Endothelial cell of umbilical vein (primary cell): ENCODE measurements around the gene MAPK6. TPM values are rescaled to one million over a fixed set of nuclear protein-coding genes. Genes with fewer than 3 reads are reported as not detected.

ENCODE experiments used
- BruUV-seq: library from RNA; stranded (reverse); fragments of 400-500 nt; replicated peaks from 2 replicates; lab custom pipeline; 2021; lab: Mats Ljungman, UMichigan
- CTCF ChIA-PET: fragments of 300-600, 350-600 bp; sonication (Branson Sonifier 250); formaldehyde crosslinking; loops from one replicate; lab custom pipeline; 2021; ENCODE audit warnings: antibody characterized with exemption, inconsistent platforms; lab: Charles Lee
- POLR2A ChIA-PET: fragments of 300-600, 350-600 bp; sonication (Branson Sonifier 250); formaldehyde crosslinking; loops from one replicate; lab custom pipeline; 2021; ENCODE audit warnings: antibody characterized with exemption, inconsistent platforms; lab: Charles Lee
- DNase-seq: peaks from one replicate; pipeline ENCODE4 v3.0.0-alpha.2; 2011; ENCODE audit warnings: low read depth, low spot score
- FAIRE-seq: peaks from 2 replicates; lab custom pipeline; 2011; peaks lifted over from hg19 to GRCh38; lab: Jason Lieb, UNC
- H2AFZ ChIP-seq: 2 replicates; pipeline ENCODE4 v1.6.0; 2012; ENCODE audit warnings: low read depth, low read length, control low read depth, inconsistent platforms
- H3K27ac ChIP-seq: 2 replicates; pipeline ENCODE4 v1.5.1; 2011; ENCODE audit warnings: low read depth, mild to moderate bottlenecking, control low read depth, low read length, moderate library complexity; ENCODE audit not compliant: insufficient read depth
- H3K27me3 ChIP-seq, 2 experiments: 2 replicates each; pipeline versions ENCODE4 v1.6.0 to v1.6.1; 2011; ENCODE audit warnings: low read length in 2 of 2, mixed read lengths in 1 of 2; ENCODE audit not compliant: control insufficient read depth in 2 of 2, insufficient read depth in 2 of 2
- H3K36me3 ChIP-seq, 2 experiments: 2 replicates in 1 of 2; 3 replicates in 1 of 2; pipeline ENCODE4 v1.5.1; 2011; ENCODE audit warnings: low read length in 2 of 2, mild to moderate bottlenecking in 1 of 2, moderate library complexity in 1 of 2; ENCODE audit not compliant: control insufficient read depth in 2 of 2, insufficient read depth in 2 of 2; ENCODE audit errors: extremely low read depth in 1 of 2
- H3K4me1 ChIP-seq: 3 replicates; pipeline ENCODE4 v1.5.1; 2011; ENCODE audit warnings: mild to moderate bottlenecking, low read length; ENCODE audit not compliant: control insufficient read depth, insufficient read depth; ENCODE audit errors: extremely low read depth
- H3K4me2 ChIP-seq: 2 replicates; pipeline ENCODE4 v1.6.1; 2011; ENCODE audit warnings: low read length, control low read depth, mixed read lengths; ENCODE audit not compliant: insufficient read depth
- H3K4me3 ChIP-seq, 3 experiments: fragments of 200-600 bp in 1 of 3; sonication (generic), shearing (Covaris generic) in 1 of 3; replicated peaks in 1 of 3; 2 replicates each; pipeline ENCODE4 v1.5.1; 2011 to 2016; ENCODE audit warnings: control low read depth in 3 of 3, low read length in 3 of 3, mild to moderate bottlenecking in 2 of 3, inconsistent platforms in 1 of 3, low read depth in 1 of 3, moderate library complexity in 1 of 3; ENCODE audit not compliant: insufficient read depth in 1 of 3
- H3K79me2 ChIP-seq: 2 replicates; pipeline ENCODE4 v1.6.0; 2012; ENCODE audit warnings: low read length, inconsistent platforms; ENCODE audit not compliant: control insufficient read depth, insufficient read depth
- H3K9ac ChIP-seq: replicated peaks from 2 replicates; pipeline ENCODE3; 2011; ENCODE audit warnings: low read length, control low read depth; ENCODE audit not compliant: insufficient read depth; ENCODE audit errors: extremely low read depth
- H3K9me1 ChIP-seq: replicated peaks from 3 replicates; pipeline ENCODE4 v1.6.0; 2011; ENCODE audit warnings: mild to moderate bottlenecking, low read length; ENCODE audit not compliant: control insufficient read depth, insufficient read depth; ENCODE audit errors: extremely low read depth
- H3K9me3 ChIP-seq: replicated peaks from 2 replicates; pipeline ENCODE4 v1.5.1; 2012; ENCODE audit warnings: low read length, inconsistent platforms; ENCODE audit not compliant: control insufficient read depth, insufficient read depth
- H4K20me1 ChIP-seq: replicated peaks from 2 replicates; pipeline ENCODE3; 2011; ENCODE audit warnings: mild to moderate bottlenecking, low read length; ENCODE audit not compliant: control insufficient read depth, insufficient read depth; ENCODE audit errors: extremely low read depth
- EZH2 ChIP-seq: IDR thresholded peaks from 2 replicates; pipeline ENCODE4 v1.6.1; 2012; ENCODE audit warnings: borderline replicate concordance, low read depth, mild to moderate bottlenecking, moderate library complexity, low read length, inconsistent platforms; ENCODE audit not compliant: severe bottlenecking
- FOS ChIP-seq: IDR thresholded peaks from 2 replicates; pipeline ENCODE4 v1.6.1; 2011; ENCODE audit warnings: mild to moderate bottlenecking, low read length, moderate library complexity, borderline replicate concordance; ENCODE audit not compliant: insufficient read depth
- GATA2 ChIP-seq: IDR thresholded peaks from 2 replicates; pipeline ENCODE4 v1.7.0; 2011; ENCODE audit warnings: low read depth, mild to moderate bottlenecking, moderate library complexity, mixed read lengths, low read length; ENCODE audit not compliant: insufficient read length, insufficient read depth
- JUN ChIP-seq: IDR thresholded peaks from 2 replicates; pipeline ENCODE4 v1.6.1; 2011; ENCODE audit warnings: borderline replicate concordance, low read depth; ENCODE audit not compliant: insufficient read length, insufficient read depth
- MAX ChIP-seq: IDR thresholded peaks from 2 replicates; pipeline ENCODE4 v1.6.1; 2011; ENCODE audit not compliant: insufficient read depth, insufficient read length
- MYC ChIP-seq: IDR thresholded peaks from one replicate; pipeline ENCODE4 v1.6.1; 2011; ENCODE audit warnings: mild to moderate bottlenecking, low read depth, low read length
- POLR2A ChIP-seq: IDR thresholded peaks from 2 replicates; pipeline ENCODE4 v1.6.1; 2012; ENCODE audit warnings: low read depth, mild to moderate bottlenecking, control low read depth, low read length
- POLR2AphosphoS5 ChIP-seq: IDR thresholded peaks from 2 replicates; pipeline ENCODE4 v1.6.1; 2012; ENCODE audit warnings: low read depth, mild to moderate bottlenecking, control low read depth, low read length, moderate library complexity; ENCODE audit not compliant: insufficient read depth
- dilution Hi-C: fragments of 300-500 bp; cut with MboI; formaldehyde crosslinking; loops from one replicate; pipeline ENCODE4 v1.15.0; 2019; ENCODE audit warnings: low sequenced_read_pairs; ENCODE audit not compliant: extremely low pct_ligation_motif_present
- intact Hi-C: fragments of 100-400 bp; cut with micrococcal nuclease; formaldehyde crosslinking; loops from one replicate; pipeline ENCODE4 v1.10.0; 2022
- polyA plus RNA-seq, 4 experiments: library from polyadenylated mRNA; depleted of rRNA in 3 of 4; stranded (reverse) in 3 of 4; unstranded in 1 of 4; fragments of >200 nt; gene quantifications; 2 replicates each; pipeline versions ENCODE4 v1.2.1 to v1.2.3, GENCODE V29; 2011 to 2012; ENCODE audit warnings: missing spikeins in 1 of 4
- total RNA-seq: library from RNA; stranded (reverse); gene quantifications from 2 replicates; pipeline ENCODE4 v1.2.3, GENCODE V29; 2021
- TF ChIP-seq, protein P1 (sequence below), 2 donors: IDR thresholded peaks; 1 replicate in 1 of 2; 2 replicates in 1 of 2; pipeline ENCODE4 v1.5.1; 2011; ENCODE audit warnings: low read length in 2 of 2, mild to moderate bottlenecking in 2 of 2, moderate library complexity in 2 of 2, control low read depth in 1 of 2, inconsistent platforms in 1 of 2, low read depth in 1 of 2; ENCODE audit not compliant: insufficient read depth in 1 of 2; ENCODE audit errors: extremely low read depth in 1 of 2

The MAPK6 gene
- total and polyA plus RNA-seq, 2 donors (not counting 3 experiments of a cell fraction or from before 2014, with no cell fraction given), result 10.9 to 37.4 TPM

DNA sequence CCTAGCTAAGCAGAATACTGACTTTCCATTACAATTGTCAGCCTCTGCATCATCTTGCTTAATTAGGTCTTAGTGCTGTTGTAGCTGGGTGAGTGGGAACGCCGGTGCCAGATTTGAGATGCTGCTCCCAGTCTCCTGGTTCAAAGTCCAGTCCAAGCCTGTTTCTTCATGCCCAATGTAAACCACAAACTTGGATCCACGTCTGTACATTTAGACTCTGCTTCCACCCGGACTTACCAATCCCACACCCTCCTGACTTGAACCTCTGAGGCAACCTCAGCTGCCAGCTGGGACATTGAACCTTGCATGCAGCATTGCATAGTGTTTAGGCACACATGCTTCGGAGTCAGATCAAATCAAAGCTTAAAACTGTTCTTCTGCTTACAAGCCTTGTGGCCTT is 50.5 kb downstream of the MAPK6 start:
- CTCF ChIA-PET, result interaction anchor here (1.2 to 2.4 kb wide), 4 partner anchors 9 to 139 kb away, joined by 4 to 19 read pairs (median 4); no protein-coding TSS in a partner anchor
- Histone ChIP-seq H3K4me3 (no peak overlapping the region), H3K4me2 (no peak overlapping the region), H3K9ac (no peak overlapping the region), H3K9me1 (no peaks in the 10 kb centered on the region), H2AFZ (no peak overlapping the region), H3K27me3 (no peaks in the 10 kb centered on the region), H3K36me3 (no peaks in the 10 kb centered on the region), H3K27ac (no peak overlapping the region), H4K20me1 (no peaks in the 10 kb centered on the region), H3K4me1 (no peaks in the 10 kb centered on the region), H3K79me2 (no peaks in the 10 kb centered on the region), H3K9me3 (no peaks in the 10 kb centered on the region)
- BruUV-seq, result no TSS peak
- no peak for DNase-seq
- FAIRE-seq, result no peak
- POLR2A ChIA-PET, result no interaction called here
- dilution Hi-C loops, result no loop called here
- TF ChIP-seq FOS, result no peak
- TF ChIP-seq MYC, result no peak
- TF ChIP-seq JUN, result no peak
- TF ChIP-seq POLR2AphosphoS5, result no peak
- no peak for TF ChIP-seq GATA2
- TF ChIP-seq EZH2, result no peak
- TF ChIP-seq, protein P1, sequence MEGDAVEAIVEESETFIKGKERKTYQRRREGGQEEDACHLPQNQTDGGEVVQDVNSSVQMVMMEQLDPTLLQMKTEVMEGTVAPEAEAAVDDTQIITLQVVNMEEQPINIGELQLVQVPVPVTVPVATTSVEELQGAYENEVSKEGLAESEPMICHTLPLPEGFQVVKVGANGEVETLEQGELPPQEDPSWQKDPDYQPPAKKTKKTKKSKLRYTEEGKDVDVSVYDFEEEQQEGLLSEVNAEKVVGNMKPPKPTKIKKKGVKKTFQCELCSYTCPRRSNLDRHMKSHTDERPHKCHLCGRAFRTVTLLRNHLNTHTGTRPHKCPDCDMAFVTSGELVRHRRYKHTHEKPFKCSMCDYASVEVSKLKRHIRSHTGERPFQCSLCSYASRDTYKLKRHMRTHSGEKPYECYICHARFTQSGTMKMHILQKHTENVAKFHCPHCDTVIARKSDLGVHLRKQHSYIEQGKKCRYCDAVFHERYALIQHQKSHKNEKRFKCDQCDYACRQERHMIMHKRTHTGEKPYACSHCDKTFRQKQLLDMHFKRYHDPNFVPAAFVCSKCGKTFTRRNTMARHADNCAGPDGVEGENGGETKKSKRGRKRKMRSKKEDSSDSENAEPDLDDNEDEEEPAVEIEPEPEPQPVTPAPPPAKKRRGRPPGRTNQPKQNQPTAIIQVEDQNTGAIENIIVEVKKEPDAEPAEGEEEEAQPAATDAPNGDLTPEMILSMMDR (IDR thresholded peaks at IDR 0.05; ENCODE audit: extremely low read depth in 1 of 2, insufficient read depth in 1 of 2, low read depth in 1 of 2, low read length in 2 of 2), result no peak
- no peak for TF ChIP-seq POLR2A
- no peak for TF ChIP-seq MAX
- intact Hi-C loops, result no loop called here
